GM23338 (cell line): ENCODE measurements around the gene FSTL3. TPM values are rescaled to one million over a fixed set of nuclear protein-coding genes. Genes with fewer than 3 reads are reported as not detected.

Experiments used
- ATAC-seq: fragments of 200-7000 bp; cut with Tn5 transposase; 3 replicates; pipeline ENCODE4 v1.9.1; 2020
- DNase-seq: peaks from one replicate; pipeline ENCODE4 v3.0.0-alpha.2; 2015; ENCODE audit warnings: low spot score
- H2AFZ ChIP-seq: fragments of 200-600 bp; sonication (generic); 2 replicates; pipeline ENCODE4 v1.8.0; 2016; ENCODE audit warnings: antibody characterized with exemption, mild to moderate bottlenecking, moderate library complexity
- H3F3A ChIP-seq: fragments of 200-600 bp; sonication (generic); replicated peaks from 2 replicates; pipeline ENCODE4 v1.8.0; 2017; ENCODE audit warnings: antibody characterized with exemption, mixed run types, low read depth
- H3K27ac ChIP-seq: fragments of 200-600 bp; sonication (generic); 2 replicates; pipeline ENCODE4 v1.6.1; 2016; ENCODE audit warnings: low read depth
- H3K27me3 ChIP-seq: fragments of 200-600 bp; sonication (generic); 2 replicates; pipeline ENCODE4 v1.8.0; 2016; ENCODE audit warnings: mild to moderate bottlenecking, mixed run types, moderate library complexity; ENCODE audit not compliant: insufficient read depth
- H3K36me3 ChIP-seq: fragments of 200-600 bp; sonication (generic); 2 replicates; pipeline ENCODE4 v1.8.0; 2016; ENCODE audit warnings: mild to moderate bottlenecking; ENCODE audit not compliant: insufficient read depth
- H3K4me1 ChIP-seq: fragments of 200-600 bp; sonication (generic); 2 replicates; pipeline ENCODE4 v1.8.0; 2016; ENCODE audit warnings: mild to moderate bottlenecking, moderate library complexity; ENCODE audit not compliant: insufficient read depth
- H3K4me2 ChIP-seq: fragments of 200-600 bp; sonication (generic); 2 replicates; pipeline ENCODE4 v1.7.1; 2017; ENCODE audit warnings: mixed run types
- H3K4me3 ChIP-seq: fragments of 200-600 bp; sonication (generic); 2 replicates; pipeline ENCODE4 v1.6.1; 2016; ENCODE audit warnings: mixed run types
- H3K79me2 ChIP-seq: fragments of 200-600 bp; sonication (generic); replicated peaks from 2 replicates; pipeline ENCODE4 v1.8.0; 2017; ENCODE audit warnings: mild to moderate bottlenecking; ENCODE audit not compliant: insufficient read depth
- H3K9me2 ChIP-seq: fragments of 200-600 bp; sonication (generic); 2 replicates; pipeline ENCODE4 v1.8.0; 2017; ENCODE audit not compliant: insufficient read depth
- H4K20me1 ChIP-seq: fragments of 200-600 bp; sonication (generic); replicated peaks from 2 replicates; pipeline ENCODE4 v1.8.0; 2017; ENCODE audit warnings: mild to moderate bottlenecking; ENCODE audit not compliant: insufficient read depth
- H3K27ac Mint-ChIP-seq: 2 replicates; pipeline ENCODE4 v1.8.0; 2020; ENCODE audit warnings: inconsistent platforms, mild to moderate bottlenecking, moderate library complexity, mixed read lengths
- H3K27me3 Mint-ChIP-seq: 3 replicates; pipeline ENCODE4 v1.8.0; 2022; ENCODE audit warnings: low read depth, mild to moderate bottlenecking, moderate library complexity, mixed read lengths, inconsistent platforms; ENCODE audit not compliant: insufficient read depth, poor library complexity
- H3K36me3 Mint-ChIP-seq: 3 replicates; pipeline ENCODE4 v1.8.0; 2021; ENCODE audit warnings: low read depth, mild to moderate bottlenecking, inconsistent platforms, moderate library complexity, mixed read lengths
- H3K4me1 Mint-ChIP-seq: 3 replicates; pipeline ENCODE4 v1.8.0; 2020; ENCODE audit warnings: mild to moderate bottlenecking, inconsistent platforms, mixed read lengths
- H3K4me3 Mint-ChIP-seq: 3 replicates; pipeline ENCODE4 v1.8.0; 2021; ENCODE audit warnings: moderate library complexity, mild to moderate bottlenecking, inconsistent platforms, mixed read lengths
- H3K9me3 Mint-ChIP-seq: 3 replicates; pipeline ENCODE4 v1.8.0; 2020; ENCODE audit warnings: moderate library complexity, mild to moderate bottlenecking, inconsistent platforms, mixed read lengths
- CREB1 ChIP-seq: fragments of 250-450 bp; sonication (Bioruptor Pico); IDR thresholded peaks from 2 replicates; pipeline ENCODE4 v1.5.0; 2020; ENCODE audit warnings: low read depth, mild to moderate bottlenecking, moderate library complexity
- EZH2 ChIP-seq: fragments of 200-600 bp; sonication (generic); IDR thresholded peaks from one replicate; pipeline ENCODE4 v1.8.0; 2017; ENCODE audit warnings: antibody characterized with exemption, mild to moderate bottlenecking, low read depth; ENCODE audit not compliant: unreplicated experiment
- JUNB ChIP-seq: IDR thresholded peaks from one replicate; pipeline ENCODE4 v1.6.1; 2016; ENCODE audit warnings: antibody characterized with exemption; ENCODE audit not compliant: unreplicated experiment
- ZNF114 ChIP-seq: fragments of 250-450 bp; sonication (Bioruptor Pico); IDR thresholded peaks from 2 replicates; pipeline ENCODE4 v1.5.0; 2020; ENCODE audit warnings: mild to moderate bottlenecking, moderate library complexity
- ZNF331 ChIP-seq: fragments of 250-450 bp; sonication (Bioruptor Pico); IDR thresholded peaks from 2 replicates; pipeline ENCODE4 v1.5.0; 2020; ENCODE audit warnings: low read depth, mild to moderate bottlenecking, moderate library complexity
- polyA plus RNA-seq: library from polyadenylated mRNA; unstranded; fragments of >200 nt; fragmentation: Nextera tagmentation; extraction: Ambion mirVana; gene quantifications from 2 replicates; pipeline ENCODE4 v1.2.1, GENCODE V29; 2016
- total RNA-seq: library from RNA; depleted of rRNA; stranded (reverse); fragments of >200 nt; shearing (Covaris generic); gene quantifications from 2 replicates; pipeline ENCODE4 v1.2.3, GENCODE V29; 2014
- TF ChIP-seq, protein P1 (sequence below): IDR thresholded peaks from one replicate; pipeline ENCODE4 v1.6.1; 2018; ENCODE audit warnings: antibody characterized with exemption; ENCODE audit not compliant: unreplicated experiment
- TF ChIP-seq, protein P2 (sequence below): fragments of 250-450 bp; sonication (Bioruptor Pico); IDR thresholded peaks from 2 replicates; pipeline ENCODE4 v1.5.0; 2020; ENCODE audit warnings: mild to moderate bottlenecking, moderate library complexity

FSTL3 gene
- total and polyA plus RNA-seq, 2 experiments from 2014 or later = 3.1 to 10.1 TPM

DNA sequence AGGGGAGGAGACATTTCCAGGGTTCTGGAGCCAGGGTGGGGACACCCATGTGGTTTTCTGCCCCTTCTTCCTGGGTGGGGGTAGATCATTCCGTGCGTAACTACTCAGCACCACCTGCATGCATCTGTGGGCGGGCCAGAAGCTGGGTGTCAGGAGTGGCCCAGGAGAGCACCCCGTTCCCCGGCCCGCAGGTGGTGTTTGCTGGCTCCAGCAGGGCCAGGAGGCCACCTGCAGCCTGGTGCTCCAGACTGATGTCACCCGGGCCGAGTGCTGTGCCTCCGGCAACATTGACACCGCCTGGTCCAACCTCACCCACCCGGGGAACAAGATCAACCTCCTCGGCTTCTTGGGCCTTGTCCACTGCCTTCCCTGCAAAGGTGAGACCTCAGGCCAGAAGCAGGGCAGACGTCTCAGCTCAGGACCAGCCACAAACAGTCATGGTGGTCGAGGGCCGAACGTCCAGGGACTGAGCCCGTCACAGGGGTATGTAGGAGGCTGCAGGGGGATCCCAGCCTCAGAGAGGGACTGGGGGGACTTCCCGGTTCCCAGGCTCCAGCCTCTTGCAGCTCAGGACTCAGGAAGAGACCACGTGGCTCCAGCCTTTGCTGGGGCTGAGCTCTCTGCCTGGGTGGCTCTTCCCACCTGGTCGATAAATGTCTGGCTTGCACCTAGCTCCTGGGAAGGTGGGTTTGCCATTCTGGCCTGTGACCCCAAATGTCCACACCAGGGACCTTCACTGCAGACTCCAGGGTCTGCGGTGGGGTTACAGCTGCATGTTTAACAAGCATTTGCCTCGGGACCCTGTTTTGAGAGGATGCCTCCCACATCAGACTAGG, 1.6 kb downstream of the FSTL3 start:
- ATAC-seq = no peak
- H3K27ac ChIP-seq = no peak overlapping the region

More for the DNA sequence above, 1.6 kb downstream of the FSTL3 start:
- no peak overlapping the region for H3K4me3 Mint-ChIP-seq
- DNase-seq = no peak
- H3K36me3 Mint-ChIP-seq = no peaks in the 10 kb centered on the region
- H3K79me2 ChIP-seq = no peaks in the 10 kb centered on the region
- H3K4me2 ChIP-seq = no peak overlapping the region
- no peaks in the 10 kb centered on the region for H3K36me3 ChIP-seq
- H3K4me3 ChIP-seq = no peak overlapping the region
- H3K9me3 Mint-ChIP-seq = no peaks in the 10 kb centered on the region
- H3F3A ChIP-seq = peaks cover 8% of the 10 kb centered on the region; the same call in 1 of the 2 replicates
- peaks cover 16% of the 10 kb centered on the region for H3K27me3 ChIP-seq
- peaks cover 31% of the 10 kb centered on the region for H3K27me3 Mint-ChIP-seq
- H3K27ac Mint-ChIP-seq = no peak overlapping the region
- TF ChIP-seq JUNB (no peak), CREB1 (CRISPR knock-in tag) (no peak), ZNF331 (CRISPR knock-in tag) (no peak), EZH2 (no peak), ZNF114 (no peak)
- TF ChIP-seq, protein P1, sequence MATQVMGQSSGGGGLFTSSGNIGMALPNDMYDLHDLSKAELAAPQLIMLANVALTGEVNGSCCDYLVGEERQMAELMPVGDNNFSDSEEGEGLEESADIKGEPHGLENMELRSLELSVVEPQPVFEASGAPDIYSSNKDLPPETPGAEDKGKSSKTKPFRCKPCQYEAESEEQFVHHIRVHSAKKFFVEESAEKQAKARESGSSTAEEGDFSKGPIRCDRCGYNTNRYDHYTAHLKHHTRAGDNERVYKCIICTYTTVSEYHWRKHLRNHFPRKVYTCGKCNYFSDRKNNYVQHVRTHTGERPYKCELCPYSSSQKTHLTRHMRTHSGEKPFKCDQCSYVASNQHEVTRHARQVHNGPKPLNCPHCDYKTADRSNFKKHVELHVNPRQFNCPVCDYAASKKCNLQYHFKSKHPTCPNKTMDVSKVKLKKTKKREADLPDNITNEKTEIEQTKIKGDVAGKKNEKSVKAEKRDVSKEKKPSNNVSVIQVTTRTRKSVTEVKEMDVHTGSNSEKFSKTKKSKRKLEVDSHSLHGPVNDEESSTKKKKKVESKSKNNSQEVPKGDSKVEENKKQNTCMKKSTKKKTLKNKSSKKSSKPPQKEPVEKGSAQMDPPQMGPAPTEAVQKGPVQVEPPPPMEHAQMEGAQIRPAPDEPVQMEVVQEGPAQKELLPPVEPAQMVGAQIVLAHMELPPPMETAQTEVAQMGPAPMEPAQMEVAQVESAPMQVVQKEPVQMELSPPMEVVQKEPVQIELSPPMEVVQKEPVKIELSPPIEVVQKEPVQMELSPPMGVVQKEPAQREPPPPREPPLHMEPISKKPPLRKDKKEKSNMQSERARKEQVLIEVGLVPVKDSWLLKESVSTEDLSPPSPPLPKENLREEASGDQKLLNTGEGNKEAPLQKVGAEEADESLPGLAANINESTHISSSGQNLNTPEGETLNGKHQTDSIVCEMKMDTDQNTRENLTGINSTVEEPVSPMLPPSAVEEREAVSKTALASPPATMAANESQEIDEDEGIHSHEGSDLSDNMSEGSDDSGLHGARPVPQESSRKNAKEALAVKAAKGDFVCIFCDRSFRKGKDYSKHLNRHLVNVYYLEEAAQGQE = no peak
- TF ChIP-seq, protein P2, sequence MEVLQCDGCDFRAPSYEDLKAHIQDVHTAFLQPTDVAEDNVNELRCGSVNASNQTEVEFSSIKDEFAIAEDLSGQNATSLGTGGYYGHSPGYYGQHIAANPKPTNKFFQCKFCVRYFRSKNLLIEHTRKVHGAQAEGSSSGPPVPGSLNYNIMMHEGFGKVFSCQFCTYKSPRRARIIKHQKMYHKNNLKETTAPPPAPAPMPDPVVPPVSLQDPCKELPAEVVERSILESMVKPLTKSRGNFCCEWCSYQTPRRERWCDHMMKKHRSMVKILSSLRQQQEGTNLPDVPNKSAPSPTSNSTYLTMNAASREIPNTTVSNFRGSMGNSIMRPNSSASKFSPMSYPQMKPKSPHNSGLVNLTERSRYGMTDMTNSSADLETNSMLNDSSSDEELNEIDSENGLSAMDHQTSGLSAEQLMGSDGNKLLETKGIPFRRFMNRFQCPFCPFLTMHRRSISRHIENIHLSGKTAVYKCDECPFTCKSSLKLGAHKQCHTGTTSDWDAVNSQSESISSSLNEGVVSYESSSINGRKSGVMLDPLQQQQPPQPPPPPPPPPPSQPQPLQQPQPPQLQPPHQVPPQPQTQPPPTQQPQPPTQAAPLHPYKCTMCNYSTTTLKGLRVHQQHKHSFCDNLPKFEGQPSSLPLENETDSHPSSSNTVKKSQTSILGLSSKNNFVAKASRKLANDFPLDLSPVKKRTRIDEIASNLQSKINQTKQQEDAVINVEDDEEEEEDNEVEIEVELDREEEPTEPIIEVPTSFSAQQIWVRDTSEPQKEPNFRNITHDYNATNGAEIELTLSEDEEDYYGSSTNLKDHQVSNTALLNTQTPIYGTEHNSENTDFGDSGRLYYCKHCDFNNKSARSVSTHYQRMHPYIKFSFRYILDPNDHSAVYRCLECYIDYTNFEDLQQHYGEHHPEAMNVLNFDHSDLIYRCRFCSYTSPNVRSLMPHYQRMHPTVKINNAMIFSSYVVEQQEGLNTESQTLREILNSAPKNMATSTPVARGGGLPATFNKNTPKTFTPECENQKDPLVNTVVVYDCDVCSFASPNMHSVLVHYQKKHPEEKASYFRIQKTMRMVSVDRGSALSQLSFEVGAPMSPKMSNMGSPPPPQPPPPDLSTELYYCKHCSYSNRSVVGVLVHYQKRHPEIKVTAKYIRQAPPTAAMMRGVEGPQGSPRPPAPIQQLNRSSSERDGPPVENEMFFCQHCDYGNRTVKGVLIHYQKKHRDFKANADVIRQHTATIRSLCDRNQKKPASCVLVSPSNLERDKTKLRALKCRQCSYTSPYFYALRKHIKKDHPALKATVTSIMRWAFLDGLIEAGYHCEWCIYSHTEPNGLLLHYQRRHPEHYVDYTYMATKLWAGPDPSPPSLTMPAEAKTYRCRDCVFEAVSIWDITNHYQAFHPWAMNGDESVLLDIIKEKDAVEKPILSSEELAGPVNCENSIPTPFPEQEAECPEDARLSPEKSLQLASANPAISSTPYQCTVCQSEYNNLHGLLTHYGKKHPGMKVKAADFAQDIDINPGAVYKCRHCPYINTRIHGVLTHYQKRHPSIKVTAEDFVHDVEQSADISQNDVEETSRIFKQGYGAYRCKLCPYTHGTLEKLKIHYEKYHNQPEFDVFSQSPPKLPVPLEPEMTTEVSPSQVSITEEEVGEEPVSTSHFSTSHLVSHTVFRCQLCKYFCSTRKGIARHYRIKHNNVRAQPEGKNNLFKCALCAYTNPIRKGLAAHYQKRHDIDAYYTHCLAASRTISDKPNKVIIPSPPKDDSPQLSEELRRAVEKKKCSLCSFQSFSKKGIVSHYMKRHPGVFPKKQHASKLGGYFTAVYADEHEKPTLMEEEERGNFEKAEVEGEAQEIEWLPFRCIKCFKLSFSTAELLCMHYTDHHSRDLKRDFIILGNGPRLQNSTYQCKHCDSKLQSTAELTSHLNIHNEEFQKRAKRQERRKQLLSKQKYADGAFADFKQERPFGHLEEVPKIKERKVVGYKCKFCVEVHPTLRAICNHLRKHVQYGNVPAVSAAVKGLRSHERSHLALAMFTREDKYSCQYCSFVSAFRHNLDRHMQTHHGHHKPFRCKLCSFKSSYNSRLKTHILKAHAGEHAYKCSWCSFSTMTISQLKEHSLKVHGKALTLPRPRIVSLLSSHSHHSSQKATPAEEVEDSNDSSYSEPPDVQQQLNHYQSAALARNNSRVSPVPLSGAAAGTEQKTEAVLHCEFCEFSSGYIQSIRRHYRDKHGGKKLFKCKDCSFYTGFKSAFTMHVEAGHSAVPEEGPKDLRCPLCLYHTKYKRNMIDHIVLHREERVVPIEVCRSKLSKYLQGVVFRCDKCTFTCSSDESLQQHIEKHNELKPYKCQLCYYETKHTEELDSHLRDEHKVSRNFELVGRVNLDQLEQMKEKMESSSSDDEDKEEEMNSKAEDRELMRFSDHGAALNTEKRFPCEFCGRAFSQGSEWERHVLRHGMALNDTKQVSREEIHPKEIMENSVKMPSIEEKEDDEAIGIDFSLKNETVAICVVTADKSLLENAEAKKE = no peak
- no peaks in the 10 kb centered on the region; the same call in 2 of the 3 replicates for H3K4me1 Mint-ChIP-seq
- no peaks in the 10 kb centered on the region for H3K9me2 ChIP-seq
- H2AFZ ChIP-seq = no peak overlapping the region
- no peaks in the 10 kb centered on the region for H4K20me1 ChIP-seq
- 0 out of 2 replicates have a peak, but pooled peaks cover 3% of the 10 kb centered on the region for H3K4me1 ChIP-seq
